D341Med (cell line): Measurements from ENCODE around the gene PDZRN3.

Source experiments
- DNase-seq: peaks from one replicate; pipeline ENCODE4 v3.0.0; 2012; ENCODE audit warnings: low spot score

Gene PDZRN3

DNA sequence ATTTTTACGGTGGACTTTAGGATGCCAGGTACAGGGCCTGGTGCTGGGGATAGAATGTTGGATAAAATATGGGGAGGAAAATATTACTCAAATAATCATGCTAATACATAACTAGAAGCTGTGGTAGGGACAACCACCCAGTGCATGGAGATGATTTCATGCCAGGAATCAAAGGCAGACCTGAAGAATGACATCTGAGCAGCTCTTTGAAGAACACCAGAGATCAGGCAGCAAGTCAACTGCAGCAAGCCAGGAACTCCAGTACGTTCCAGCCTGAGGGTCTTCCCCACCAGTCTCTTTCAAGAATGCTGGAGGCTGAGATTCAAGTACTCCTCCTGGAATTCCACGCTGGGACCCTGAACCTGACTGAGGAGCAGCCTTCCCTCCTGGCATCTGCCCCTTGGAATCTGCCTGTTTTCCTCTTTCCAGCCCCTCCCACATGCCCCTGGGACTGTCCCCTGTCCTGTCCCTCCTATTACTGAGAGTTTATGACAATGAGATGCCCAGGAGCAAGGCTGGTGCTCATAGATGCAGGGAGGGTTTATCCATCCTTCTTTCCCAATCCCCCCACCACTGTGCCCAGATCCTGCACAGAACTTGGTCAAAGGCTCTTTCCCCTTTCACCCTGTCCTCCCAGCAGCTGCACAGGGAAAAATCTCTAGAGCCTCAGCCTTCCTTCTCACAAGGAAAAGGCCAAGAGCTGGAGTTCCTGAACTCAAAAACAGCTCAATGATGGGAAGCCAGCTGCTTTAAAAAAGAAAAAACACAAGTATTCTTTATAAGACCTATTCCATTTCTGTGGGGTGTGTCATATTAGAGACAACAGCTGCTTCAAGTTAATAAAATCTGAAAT lies 68.0 kb downstream of the PDZRN3 start:
- no peak for DNase-seq

DNA sequence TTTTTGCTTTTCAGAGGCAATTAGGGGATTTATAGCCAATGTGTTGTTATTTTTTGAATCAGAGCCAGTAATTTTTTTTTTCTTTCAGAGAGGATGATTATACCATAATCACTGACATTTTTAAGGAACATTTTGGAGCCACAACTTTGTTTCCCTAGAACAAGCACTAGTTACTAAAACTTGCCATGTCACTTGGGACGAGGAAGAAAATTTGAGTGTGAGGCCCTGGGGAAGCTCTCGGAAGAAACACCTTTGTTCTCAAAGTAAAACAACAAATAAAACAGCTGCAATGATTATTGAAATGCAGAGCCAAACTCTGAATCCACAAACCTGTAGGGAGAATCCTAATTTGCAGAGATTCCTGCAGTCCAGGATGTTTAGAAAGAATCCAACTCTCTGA lies 69.7 kb downstream of the PDZRN3 start:
- DNase-seq, result no peak

DNA sequence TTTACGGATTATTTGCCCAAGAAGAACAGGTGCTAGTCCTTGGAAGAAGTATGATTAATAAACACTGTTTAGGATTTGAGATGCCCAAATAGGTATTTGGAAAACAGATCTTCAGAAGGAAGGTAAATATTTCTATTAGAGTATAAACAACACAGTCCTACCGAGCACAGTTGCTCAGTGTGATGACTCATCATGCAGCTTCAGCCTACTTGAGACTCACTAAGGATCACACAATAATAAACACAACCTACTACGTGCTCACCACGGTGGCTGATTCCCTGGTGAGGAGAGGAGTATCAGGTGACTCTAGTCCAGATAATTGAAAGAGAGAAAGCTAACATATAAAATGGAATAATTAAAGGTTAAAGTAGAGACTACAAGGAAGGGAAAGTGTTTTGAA lies 72.0 kb downstream of the PDZRN3 start:
- no peak for DNase-seq

DNA sequence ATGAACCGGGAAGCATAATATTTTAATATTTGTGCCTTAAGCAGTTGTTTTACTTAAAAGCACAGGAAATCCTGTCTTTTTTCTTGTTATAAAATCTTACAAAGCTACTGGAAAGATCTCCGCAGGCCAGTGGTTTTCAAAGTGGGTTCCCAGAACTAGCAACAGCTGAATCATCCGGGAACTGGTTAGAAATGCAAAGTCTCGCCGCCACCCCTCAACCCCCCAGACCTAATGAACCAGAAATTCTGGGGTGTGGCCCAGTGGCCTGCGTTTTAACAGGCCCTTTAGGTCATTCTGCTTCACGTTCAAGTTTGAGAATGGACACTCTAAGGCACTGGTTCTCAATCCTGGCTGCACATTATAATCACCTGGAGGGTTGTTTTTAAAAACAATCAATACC lies 74.7 kb downstream of the PDZRN3 start:
- DNase-seq, result no peak

DNA sequence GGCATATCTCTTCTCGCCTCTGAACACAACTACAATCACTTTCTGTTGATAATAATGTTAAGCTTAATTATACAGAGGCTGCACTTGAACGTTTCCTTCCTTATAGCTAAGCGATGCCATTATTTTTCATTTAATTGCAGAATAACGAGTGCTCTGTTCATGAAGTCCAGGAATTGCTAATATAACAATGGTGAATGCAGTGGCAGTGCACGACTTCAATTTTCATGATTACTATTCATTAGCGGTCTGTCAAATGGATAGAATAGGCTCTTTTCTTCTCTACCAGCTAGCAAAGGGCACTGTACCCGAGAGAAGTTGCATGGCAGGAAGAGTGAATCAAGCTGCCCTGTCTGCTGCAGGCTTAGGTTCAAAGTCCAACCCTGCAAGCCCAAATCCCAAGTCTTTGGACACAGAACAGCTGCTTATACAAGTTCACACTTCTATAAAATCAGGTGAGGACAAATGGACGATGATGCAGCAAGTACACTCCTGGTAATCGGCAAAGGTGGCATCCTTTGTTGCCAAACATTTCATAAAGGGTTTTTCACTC lies 75.6 kb downstream of the PDZRN3 start:
- DNase-seq, result no peak

DNA sequence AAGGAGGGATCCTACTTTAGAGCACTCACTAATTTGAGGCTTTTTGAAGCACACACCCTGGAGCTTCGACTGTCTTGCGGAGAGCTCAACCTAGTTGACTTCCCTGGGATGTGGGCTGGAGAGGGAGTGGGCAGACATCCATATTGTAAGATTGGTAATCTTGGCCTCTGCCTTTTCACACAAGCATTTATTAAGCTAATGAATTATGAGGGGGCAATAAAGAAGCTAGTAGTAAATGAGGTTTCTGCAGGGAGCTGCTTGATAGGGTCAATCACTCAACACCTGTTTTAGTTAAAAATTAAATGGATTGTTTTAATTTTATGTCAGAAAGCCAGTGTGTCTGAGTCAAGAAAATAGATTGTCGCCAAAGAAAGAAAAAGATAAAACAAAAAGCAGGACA lies 76.3 kb downstream of the PDZRN3 start:
- DNase-seq, result no peak

DNA sequence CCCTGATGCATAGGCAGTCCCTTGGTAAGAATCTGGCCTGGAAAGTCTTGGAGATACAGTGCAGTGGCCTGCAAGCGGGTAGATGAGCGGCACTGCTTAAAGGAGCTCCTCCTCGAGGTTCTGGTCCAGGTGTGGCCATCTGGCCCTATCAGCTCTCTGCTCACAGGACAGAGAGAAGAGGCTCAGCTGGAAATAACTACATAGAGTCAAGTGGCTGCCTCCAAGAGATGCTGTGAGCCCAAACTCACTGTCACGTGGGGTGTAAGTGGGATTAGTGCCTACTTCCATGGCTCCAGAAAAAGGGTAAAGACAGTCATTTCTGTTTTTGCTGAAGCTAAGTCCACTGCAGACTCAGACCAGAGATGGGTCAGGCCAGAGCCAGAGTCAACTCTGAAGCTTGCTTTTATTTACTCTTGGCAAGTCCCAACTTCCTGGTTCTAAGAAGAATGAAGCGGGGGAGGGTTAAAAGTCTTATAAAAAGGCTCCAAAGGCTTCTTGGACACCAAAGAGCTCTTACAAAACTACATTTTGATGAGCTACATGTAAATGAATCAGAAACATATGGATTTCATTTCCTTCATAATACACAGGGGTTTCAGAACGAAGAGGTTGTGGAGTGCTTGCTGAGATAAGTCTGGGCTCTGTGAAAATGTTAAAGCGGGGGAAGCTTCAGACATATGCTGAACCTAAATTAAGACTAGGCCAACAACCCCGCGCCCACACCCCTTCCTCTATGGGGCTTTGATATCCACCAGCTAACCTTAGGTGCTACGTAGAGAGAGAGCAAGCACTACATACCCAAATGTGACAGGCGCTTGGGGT lies 77.1 kb downstream of the PDZRN3 start:
- no peak for DNase-seq

DNA sequence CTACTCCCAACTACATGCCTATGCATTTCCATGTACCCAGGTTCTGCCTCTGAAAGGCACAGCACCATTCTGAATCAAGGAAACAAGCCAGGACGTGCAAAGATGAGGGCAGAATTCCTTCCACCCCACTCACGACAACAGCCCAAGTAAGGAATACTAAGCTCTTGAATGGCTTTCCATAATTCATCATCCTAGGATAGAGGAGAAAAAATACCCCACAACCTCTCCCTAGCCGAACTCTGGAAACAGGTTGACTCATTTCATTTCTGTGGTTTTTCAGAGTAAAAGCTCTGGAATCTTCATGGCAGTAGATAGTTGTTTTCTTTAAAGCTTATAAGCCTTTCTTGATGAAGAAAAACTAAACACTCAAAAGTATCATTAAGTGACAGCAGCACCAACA lies 77.8 kb downstream of the PDZRN3 start:
- DNase-seq, result no peak

DNA sequence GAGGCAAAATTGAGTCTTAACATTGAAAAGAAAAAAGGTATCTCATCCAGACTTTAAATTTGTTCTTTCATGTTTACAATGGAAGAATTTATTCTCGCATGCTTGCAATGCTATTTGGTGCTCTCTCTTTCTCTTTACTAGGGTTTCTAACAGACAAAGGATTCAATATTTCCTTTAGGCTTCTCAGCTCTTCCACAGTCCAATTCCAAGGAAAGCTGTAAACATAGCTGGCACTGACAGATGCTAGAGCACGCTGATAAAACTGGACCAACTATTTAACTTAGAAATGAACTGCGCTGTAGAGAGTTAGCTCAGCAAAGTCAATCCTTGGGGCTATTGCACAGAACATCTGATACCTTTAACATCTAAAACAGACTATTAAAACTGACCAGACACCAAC lies 81.3 kb downstream of the PDZRN3 start:
- DNase-seq, result no peak

DNA sequence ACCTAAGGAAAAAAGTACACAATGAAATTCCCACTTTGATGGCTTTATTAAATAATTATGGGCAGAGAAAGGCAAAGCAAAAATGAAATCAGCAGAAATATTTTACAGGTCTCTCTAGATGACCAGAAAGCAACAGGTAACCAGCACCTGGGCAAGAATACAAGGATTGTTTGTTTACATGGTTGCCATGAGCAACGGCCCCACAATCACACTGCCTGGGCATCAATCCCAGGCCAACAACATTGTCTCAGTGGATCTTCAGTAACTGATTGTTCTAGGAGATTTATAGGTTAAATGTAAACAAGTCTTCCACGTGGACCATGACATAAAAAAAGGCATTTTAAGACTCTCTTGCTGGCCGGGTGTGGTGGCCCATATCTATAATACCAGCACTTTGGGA lies 82.6 kb downstream of the PDZRN3 start:
- no peak for DNase-seq

DNA sequence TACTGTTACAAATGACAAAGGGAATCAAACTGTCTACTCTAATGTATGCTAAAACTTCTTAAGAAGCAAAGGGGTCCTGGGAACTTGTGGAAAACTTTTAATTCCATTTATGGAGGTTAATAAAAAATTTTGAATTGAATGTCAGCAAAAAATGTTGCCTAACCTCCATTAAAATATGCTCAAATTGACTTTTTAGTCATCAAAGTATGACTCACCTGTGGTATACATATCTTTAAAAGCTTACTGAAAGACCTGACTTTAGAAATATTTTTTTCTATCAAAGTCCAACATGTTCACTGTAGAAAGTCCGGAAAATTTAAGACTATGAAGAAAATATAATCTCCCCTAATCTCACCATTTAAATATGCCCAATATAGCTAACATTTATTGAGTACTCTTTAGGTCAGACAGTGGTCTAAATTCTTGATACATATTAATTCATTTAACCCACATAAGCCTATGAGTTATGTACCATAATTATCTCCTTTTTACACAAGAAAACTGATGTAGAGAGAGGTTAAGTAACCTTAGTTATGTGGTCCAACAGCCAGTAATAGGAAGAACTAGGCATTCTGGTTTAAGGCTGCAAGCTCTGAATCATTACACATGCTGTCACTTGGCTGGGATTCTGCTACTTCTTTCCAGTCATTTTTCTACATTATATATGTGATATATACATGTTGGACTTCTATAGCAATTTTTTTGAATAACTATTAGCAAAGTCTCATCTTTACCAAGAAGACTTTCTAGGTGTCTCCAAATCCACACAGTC lies 83.6 kb downstream of the PDZRN3 start:
- DNase-seq, result no peak

DNA sequence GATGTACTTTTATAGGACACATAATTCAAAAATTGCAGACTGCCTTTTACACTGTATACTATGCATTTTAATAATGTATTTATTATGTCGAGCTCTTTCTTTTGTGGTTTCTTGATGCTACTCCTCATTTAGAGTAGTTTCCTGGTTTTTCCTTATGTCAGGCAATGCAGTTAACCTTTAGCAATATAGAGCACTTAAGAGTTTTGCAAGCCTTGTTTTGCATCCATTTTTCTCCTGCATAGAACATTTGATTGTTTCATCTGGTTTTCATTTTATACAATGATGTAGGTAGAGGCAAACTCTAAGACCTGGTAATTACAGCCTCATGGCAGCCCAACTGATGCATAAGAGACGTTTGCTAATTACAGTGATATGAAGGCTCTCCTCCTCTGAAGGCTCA lies 86.3 kb downstream of the PDZRN3 start:
- no peak for DNase-seq

DNA sequence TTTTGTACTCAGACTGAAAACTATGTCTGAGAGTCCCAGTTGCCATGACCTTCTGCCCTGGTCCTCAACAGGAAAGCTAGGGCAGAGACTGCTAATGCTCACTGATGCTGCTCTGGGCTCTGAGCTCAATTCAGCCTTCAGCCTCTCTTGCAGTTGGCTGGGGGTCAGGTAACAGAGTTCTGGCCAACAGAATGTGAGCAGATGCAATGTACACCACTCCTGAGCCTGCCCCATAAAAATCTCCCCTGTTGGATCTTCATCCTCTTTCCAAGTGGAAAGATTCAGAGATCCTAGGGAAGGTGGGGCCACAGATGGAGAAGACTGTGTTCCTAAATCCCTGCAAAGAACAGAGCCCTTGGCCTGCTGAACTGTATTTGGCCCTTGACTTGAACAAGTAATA lies 87.8 kb downstream of the PDZRN3 start:
- DNase-seq, result no peak

DNA sequence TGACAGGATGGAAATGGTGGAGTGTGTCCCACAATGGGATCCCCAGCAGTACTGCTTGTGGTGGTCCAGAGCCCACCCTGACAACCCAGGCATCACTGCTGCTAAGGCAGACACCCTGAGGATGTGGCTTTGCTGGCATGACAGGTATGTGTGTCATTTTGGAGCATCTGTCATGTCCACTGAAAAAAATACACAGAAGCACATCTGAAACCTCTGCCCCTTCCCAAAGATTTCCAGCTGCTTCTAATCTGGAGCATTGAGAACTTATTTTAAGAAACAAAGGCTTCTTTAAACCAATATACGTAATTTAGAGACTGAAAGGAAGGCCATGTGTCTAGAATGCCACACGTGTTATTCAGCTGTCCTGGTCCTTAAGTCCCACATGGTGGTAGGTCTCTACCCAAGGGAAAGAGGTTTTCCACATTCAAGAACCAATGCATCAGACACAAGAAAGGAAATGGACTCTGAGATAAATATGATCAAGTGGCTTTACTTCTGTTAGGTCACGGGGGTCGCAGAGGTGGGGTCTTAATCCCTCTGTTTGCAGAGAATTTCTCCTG lies 88.3 kb downstream of the PDZRN3 start:
- no peak for DNase-seq

DNA sequence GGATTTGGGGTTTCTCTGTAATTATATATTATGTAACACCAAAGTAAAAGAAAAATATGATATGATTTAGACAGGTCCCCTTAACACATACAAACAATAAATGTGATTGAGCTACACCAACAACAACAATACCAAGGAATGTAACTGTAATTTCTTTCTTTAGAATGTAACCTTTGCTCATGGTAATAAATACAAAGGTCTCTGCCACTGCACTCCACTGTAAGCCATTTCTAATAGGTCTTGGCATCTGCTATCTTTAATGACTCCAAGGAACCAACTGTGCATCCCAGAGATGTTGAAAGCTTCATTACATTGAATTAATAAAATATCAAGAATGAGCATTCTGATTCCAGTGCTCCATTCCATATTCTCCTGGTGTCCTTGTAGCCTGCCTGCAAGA lies 88.8 kb downstream of the PDZRN3 start:
- DNase-seq, result no peak

DNA sequence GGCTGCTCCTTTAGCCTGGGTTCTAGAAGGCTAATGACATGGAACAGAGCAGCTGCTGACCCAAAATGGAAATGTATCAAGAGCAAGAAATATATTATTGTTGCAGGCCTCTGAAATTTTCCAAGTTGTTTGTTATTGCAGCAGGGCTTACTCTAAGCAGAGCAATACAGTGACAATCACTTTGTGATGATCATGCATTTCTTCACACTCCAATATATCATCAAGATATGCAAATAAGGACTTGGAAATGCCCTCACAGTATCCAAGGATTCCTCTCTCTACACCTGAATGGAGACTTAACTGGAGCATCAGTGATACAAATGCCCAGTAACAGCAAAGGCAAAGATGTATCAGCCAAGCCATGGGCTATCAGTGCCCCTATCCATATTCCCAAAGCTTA lies 89.6 kb downstream of the PDZRN3 start:
- DNase-seq, result no peak

DNA sequence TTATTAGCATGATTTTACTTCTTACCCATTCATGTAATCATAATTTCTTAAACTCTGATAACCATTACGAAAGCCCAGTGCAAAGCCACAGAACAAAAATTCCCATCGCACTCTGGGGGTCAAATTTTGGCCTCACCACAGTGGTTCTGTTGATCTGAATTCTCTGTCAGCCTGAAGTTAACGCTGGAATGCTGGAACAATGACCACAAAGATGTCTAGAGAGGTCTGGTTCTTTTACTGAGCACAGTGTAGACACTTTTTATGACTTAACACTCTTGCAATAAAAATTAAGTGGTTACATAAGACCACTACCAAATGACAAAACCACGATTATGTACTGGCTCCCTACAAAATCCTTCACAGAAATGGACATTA lies 94.7 kb downstream of the PDZRN3 start:
- no peak for DNase-seq

DNA sequence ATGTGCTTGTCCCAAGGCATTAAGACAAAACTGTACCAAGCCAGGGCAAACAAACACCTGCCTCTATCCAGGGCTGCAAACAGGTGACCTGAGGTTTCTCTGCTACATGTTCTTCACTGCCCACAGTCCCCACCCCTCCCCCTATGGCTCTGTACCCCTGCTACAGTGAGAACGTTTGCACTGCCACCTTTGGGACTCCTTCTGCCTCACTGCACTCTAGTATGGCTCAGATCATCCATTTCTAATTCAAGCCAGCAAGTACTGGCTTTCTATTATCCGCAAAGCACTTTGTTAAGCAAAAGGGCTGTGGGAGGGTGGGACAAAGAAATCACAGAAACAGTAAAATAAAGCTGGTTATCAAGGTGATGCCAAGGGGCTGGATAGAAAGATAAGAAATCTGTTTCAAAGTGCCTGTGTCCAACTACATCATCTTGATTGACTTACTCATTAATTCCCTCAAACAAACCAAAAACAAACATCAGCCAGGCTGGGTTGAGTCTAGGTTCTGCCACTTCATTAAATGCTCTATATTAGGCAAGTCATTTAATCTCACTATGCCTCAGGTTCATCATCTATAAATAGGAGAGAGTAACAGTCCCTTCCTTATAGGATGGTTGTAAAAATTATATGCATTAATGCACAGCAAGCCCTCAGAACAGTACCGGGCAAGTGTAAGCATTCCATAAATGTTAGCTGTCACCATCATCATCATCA lies 95.3 kb downstream of the PDZRN3 start:
- no peak for DNase-seq

DNA sequence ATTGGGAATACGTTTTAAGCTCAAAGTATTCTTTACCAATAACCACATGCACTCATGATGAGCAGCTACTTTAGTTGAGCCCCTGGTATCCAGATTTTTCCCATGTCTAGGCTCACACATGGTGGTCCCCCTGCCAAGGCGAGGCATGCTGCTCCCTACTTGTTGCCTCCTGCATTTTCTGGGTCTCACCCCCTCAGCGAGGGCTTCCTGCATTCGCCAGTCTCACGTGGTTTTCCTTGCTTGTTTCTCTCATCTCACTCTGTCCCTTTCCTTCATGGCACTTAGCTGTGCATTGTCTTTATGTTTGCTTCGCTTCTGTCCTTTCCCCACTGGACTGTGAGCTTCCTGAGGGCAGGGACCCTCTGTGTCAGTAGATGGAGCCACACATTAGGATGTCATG lies 99.2 kb downstream of the PDZRN3 start:
- DNase-seq, result no peak

DNA sequence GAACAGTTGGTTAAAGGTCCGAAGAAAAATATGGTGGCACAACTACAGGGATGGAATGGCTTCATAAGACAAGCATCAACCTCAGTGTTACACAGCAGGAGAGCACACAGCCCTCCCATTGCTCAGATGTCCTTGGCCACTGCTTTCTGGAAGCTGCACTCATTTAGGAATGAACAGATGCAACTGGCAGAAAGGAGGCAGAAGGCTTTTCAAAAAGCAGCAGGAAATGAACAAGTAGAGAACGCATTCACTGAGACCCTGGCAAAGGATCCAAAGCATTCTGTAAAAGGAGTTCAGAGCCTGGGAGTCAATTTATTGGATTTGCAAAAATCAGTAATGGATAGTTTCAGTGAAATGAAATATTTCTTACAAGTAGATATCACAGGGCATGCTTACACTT lies 101.1 kb downstream of the PDZRN3 start:
- DNase-seq, result no peak

DNA sequence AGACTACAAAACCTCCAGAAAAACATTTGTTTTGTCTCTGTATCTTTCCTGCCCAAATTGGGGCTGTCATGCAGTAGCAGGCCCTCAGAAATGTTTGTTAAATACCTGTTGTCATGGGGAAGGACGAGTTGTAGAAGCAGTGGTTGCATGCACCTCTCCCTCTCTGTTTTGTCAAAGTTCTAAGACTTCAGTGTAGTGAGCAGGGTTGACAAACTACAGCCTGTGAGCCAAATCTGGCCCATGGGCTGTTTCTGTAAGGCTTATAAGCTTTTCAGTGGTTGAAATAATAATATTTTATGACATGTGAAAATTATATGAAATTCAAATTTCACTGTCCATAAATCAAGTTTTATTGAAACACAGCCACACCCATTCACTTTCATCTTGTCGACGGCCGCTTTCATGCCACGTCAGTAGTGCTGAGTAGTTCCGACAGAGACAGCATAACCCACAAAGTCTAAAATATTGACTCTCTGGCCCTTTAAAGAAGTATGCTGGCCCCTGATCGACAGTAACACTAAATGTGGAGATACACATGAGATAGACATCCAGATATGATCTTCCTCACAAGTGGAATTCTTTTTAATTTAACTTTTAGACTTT lies 102.9 kb downstream of the PDZRN3 start:
- DNase-seq, result no peak
